NK-92 (cell line): ENCODE results near the gene USP8.
"Not testable (repeated sequence)": the region's sequence is repeated elsewhere in the genome, so short reads cannot be mapped to it uniquely, and the experiment has no call there.

ENCODE experiments used
- DNase-seq: peaks from one replicate; lab custom pipeline; 2025; ENCODE audit not compliant: unreplicated experiment; lab: John Stamatoyannopoulos, UW

Gene USP8

DNA sequence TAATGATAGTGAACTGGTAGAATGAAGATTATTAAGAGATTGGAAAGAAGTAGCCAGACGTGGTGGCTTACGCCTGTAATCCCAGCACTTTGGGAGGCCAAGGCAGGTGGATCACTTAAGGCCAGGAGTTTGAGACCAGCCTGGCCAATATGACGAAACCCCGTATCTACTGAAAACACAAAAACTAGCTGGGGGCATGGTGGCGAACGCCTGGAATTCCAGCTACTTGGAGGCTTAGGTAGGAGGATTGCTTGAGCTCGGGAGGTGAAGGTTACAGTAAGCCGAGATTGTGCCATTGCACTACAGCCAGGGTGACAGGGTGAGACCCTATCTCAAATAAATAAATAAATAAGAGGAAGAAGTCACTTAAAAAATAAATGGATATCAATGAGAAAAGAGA is 14.0 kb downstream of the USP8 start:
- DNase-seq: no peak

- DNase-seq: no peak
Observed at GRCh38 chr15:50440932-50441331, 16.7 kb downstream of the USP8 start.

GRCh38 chr15:50452927-50453326 is 28.7 kb downstream of the USP8 start:
- no peak for DNase-seq

DNA sequence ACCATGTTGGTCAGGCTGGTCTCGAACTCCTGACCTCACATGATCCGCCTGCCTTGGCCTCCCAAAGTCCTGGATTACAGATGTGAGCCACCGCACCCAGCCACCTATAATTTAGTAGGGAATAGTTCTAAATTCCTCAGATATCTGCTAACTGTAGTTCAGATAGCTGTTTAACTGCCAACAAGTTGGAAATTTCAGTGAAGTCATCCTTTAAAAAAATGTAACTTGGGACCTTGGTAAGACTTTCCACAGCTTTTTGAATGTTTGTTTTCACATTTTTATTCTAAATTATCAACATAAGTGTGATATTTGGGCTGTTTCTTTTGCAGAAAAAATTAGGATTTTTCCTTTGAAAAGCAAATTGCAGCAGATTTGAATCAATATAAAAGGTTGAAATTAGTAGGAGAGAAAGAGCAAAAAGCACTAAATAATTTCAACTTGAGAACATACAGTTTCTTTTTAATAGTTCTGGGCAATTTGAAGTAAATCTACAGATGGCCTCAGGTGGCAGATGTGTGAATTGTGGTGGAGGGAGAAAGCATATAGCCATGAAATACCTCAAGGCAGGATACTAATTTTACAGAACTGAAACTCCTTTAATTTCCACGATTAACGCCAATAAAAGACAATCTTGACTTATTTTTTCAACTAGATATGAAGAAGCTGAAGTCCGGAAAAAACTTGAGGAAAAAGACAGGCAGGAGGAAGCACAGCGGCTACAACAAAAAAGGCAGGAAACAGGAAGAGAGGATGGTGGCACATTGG is 34.3 kb downstream of the USP8 start:
- no peak for DNase-seq

GRCh38 chr15:50463423-50464358 is 39.5 kb downstream of the USP8 start:
- DNase-seq: no peak

DNA sequence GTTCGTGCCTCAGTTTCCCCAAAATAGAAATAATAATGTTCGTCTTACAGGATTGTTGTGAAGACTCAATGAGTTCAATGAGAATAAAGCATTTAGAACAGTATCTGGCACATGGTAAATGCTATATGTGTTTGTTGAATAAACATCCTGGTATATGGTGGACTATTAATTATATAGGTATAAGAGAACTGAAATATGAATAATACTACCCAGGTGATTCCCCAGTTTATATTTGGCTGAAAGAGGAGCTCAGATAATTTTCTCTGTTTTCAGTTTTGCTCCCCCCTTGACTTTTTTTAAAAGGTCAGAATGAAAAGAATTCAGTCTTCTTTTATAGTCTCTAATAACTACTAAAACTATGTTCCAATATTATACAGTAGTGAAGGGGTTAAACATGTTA is 46.9 kb downstream of the USP8 start:
- DNase-seq: no peak

- no peak for DNase-seq
Observed at GRCh38 chr15:50476143-50476542, 51.9 kb downstream of the USP8 start.

DNA sequence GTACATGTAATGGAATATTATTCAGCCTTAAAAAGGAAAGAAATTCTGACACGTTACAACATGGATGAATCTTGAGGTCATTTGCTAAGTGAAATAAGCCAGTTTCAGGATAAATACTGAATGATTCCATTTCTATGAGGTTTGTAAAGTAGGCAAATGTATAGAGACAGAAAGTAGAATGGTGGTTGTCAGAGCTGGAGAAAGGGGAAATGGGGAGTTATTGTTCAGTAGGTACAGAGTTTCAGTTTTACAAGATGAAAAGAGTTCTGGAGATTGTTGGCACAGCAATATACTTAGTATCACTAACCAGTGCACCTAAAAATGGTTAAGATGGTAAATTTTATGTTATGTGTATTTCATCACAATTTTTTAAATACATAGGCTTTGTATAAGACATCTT is 60.6 kb downstream of the USP8 start:
- DNase-seq: no peak

DNA sequence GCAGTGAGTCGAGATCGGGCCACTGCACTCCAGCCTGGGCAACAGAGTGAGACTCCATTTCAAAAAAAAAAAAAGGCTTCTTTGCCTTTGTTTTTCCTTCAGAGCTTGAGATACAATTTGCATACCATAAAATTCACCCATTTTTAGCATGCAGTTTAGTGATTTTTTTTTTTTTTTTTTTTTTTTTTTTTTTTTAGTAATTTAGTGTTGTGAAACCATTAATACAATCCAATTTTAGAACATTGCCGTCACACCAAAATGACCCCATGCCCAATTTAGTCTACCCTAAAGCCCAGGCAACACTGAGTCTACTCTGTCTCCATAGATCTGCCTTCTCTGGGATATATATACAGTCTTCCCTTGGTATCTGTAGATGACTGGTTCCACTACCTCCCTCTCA is 61.2 kb downstream of the USP8 start:
- DNase-seq: no peak

- DNase-seq: no peak
Observed at GRCh38 chr15:50487287-50487686, 63.1 kb downstream of the USP8 start.

DNA sequence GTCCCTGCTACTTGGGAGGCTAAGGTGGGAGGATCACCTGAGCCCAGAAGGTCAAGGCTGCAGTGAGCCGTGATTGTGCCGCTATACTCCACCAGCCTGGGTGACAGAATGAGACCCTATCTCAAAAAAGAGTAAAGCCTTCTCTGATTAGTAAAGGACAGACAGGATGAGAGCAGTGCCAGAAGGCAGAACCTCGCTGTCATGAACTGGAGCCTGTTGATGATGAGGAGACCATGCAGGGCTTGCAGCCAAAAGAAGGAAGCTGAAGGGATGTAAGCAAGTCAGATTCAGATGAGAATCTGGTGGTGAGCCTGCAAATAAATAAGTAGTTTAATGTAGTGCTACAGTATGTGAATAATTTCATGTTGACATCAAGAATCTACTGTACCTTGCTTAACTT is 69.4 kb downstream of the USP8 start:
- no peak for DNase-seq

DNA sequence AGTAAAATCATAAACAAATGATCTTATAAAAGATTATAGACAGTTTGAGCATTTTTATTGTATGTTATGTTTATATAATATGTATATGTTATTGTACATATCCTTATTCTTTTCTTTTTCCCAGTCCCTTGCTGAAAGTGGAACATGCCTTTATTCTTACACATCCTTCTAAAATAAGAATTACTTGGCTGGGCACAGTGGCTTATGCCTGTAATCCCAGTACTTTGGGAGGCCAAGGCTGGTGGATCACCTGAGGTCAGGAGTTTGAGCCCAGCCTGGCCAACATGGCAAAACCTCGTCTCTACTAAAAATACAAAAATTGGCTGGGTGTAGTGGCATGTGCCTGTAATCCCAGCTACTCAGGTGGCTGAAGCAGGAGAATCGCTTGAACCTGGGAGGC is 70.3 kb downstream of the USP8 start:
- DNase-seq: not testable (repeated sequence)

DNA sequence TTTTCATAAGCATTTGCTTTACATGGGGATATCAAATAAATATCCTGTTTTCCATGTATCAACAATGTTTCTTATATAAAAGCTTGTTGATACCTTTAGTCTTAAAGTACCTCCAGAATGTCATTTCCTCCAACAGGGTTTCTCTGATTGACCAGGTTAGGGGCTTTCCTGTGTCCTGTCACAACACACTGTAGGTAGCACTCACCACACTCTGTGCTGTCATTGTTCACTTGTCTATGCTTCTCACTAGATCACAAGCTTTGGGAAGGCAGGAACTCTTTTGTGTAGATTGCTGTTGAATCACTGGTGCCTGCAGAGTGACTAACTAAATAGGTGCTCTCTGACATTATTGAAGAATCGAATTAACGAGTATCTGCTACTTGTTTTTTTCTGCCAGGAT is 72.5 kb downstream of the USP8 start:
- DNase-seq: no peak

- no peak for DNase-seq
Observed at GRCh38 chr15:50500352-50500751, 76.1 kb downstream of the USP8 start.

- no peak for DNase-seq
Observed at GRCh38 chr15:50501815-50502214, 77.6 kb downstream of the USP8 start.

GRCh38 chr15:50503144-50503543 is 78.9 kb downstream of the USP8 start:
- no peak for DNase-seq

- DNase-seq: not testable (repeated sequence)
Observed at GRCh38 chr15:50505656-50506055, 81.5 kb downstream of the USP8 start.

DNA sequence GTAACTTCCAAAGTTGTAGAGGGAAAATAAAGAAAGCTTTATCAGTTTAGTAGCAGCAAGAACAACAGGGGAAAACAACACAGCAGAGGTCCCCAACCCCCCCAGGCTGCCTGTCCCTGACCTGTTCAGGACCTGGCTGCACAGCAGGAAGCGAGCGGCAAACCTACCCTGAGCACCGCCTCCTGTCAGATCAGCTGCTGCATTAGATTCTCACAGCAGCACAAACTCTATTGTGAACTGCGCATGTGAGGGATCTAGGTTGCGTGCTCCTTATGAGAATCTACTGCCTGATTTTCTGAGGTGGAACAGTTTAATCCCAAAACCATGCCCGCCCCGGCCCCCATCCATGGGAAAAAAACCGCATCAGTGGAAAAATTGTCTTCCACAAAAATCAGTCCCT is 81.9 kb downstream of the USP8 start:
- no peak for DNase-seq

- DNase-seq: no peak
Observed at GRCh38 chr15:50513001-50513400, 88.8 kb downstream of the USP8 start.

GRCh38 chr15:50519740-50520425 is 95.7 kb downstream of the USP8 start:
- DNase-seq: no peak

- DNase-seq: no peak
Observed at GRCh38 chr15:50523851-50524251, 99.6 kb downstream of the USP8 start.

DNA sequence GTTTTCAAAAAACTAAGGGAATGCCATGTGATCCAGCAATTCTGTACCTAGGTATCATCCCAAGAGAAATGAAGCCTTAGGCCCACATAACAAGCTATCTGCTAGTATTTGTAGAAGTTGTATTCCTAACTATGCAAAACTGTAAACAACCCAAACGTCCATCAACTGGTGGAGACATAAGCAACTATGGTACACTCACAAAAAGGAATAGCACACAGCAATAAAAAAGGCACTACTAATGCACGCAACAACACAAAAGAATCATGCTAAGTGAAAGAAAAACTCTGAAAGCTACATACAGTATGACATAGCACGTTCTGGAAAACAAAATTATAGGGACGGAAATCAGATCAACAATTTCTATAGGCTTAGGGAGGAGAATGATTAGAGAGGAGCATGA is 107.0 kb downstream of the USP8 start:
- no peak for DNase-seq
